ENCODE data around the gene GABRB3.

Gene GABRB3

GRCh38 chr15:26551473-26551872 is 221.4 kb downstream of the GABRB3 start:
- no peak for DNase-seq (ENCODE audit: low read depth)

GRCh38 chr15:26550880-26551279 is 222.0 kb downstream of the GABRB3 start:
- DNase-seq (ENCODE audit: low read depth) = no peak

- DNase-seq (ENCODE audit: low read depth) = no peak
Measured at GRCh38 chr15:26537663-26538062, 235.2 kb downstream of the GABRB3 start.

GRCh38 chr15:26531489-26531888 is 241.4 kb downstream of the GABRB3 start:
- DNase-seq (ENCODE audit: low read depth) = no peak

- DNase-seq (ENCODE audit: low read depth) = no peak
Measured at GRCh38 chr15:26525096-26525495, 247.8 kb downstream of the GABRB3 start.

- DNase-seq (ENCODE audit: low read depth) = no peak
Measured at GRCh38 chr15:26521691-26522198, 251.1 kb downstream of the GABRB3 start.

- DNase-seq (ENCODE audit: low read depth) = no peak
Measured at GRCh38 chr15:26521130-26521529, 251.7 kb downstream of the GABRB3 start.

GRCh38 chr15:26518885-26519284 is 254.0 kb downstream of the GABRB3 start:
- DNase-seq (ENCODE audit: low read depth) = no peak

- no peak for DNase-seq (ENCODE audit: low read depth)
Measured at GRCh38 chr15:26516102-26516980, 256.5 kb downstream of the GABRB3 start.

- no peak for DNase-seq (ENCODE audit: low read depth)
Measured at GRCh38 chr15:26504009-26504408, 268.9 kb downstream of the GABRB3 start.
